ENCODE results near the gene BABAM2.

The BABAM2 gene

GRCh38 chr2:27888790-27889189 lies 1.7 kb upstream of the BABAM2 start:
- Histone ChIP-seq H3K9ac (ENCODE audit: low read length) (no peak overlapping the region), H3K36me3 (ENCODE audit: low read length) (no peaks in the 10 kb centered on the region), H3K4me2 (ENCODE audit: low read depth, low read length, poor library complexity, severe bottlenecking) (peak overlapping the region; percentile 87), H4K20me1 (ENCODE audit: low read depth, low read length) (no peaks in the 10 kb centered on the region), H3K27ac (ENCODE audit: low read depth, low read length) (no peak overlapping the region), H3K27me3 (ENCODE audit: low read length) (no peaks in the 10 kb centered on the region), H2AFZ (ENCODE audit: low read depth, low read length, severe bottlenecking) (no peak overlapping the region), H3K9me3 (ENCODE audit: insufficient read depth, low read length) (no peaks in the 10 kb centered on the region), H3K4me3 (ENCODE audit: insufficient read depth, low read length, poor library complexity, severe bottlenecking) (no peak overlapping the region), H3K9me2 (replicated peaks; ENCODE audit: insufficient read depth, low read length) (no peaks in the 10 kb centered on the region), H3K79me2 (ENCODE audit: insufficient read depth, low read length) (peaks cover 13% of the 10 kb centered on the region), H3F3A (ENCODE audit: insufficient read depth) (peaks cover 22% of the 10 kb centered on the region)
- TF ChIP-seq, protein P1, sequence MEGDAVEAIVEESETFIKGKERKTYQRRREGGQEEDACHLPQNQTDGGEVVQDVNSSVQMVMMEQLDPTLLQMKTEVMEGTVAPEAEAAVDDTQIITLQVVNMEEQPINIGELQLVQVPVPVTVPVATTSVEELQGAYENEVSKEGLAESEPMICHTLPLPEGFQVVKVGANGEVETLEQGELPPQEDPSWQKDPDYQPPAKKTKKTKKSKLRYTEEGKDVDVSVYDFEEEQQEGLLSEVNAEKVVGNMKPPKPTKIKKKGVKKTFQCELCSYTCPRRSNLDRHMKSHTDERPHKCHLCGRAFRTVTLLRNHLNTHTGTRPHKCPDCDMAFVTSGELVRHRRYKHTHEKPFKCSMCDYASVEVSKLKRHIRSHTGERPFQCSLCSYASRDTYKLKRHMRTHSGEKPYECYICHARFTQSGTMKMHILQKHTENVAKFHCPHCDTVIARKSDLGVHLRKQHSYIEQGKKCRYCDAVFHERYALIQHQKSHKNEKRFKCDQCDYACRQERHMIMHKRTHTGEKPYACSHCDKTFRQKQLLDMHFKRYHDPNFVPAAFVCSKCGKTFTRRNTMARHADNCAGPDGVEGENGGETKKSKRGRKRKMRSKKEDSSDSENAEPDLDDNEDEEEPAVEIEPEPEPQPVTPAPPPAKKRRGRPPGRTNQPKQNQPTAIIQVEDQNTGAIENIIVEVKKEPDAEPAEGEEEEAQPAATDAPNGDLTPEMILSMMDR (IDR thresholded peaks at IDR 0.05; ENCODE audit: insufficient read depth, low read length, poor library complexity, severe bottlenecking) = no peak
- no peak for TF ChIP-seq EZH2phosphoT487 (conservative IDR thresholded peaks at IDR 0.05; ENCODE audit: low read length)

- peak overlapping the region; percentile 77 for H3K9ac ChIP-seq (ENCODE audit: low read length)
- H4K20me1 ChIP-seq (ENCODE audit: low read depth, low read length) = no peaks in the 10 kb centered on the region
- H3K9me3 ChIP-seq (ENCODE audit: insufficient read depth, low read length) = no peaks in the 10 kb centered on the region
- H3K4me2 ChIP-seq (ENCODE audit: low read depth, low read length, poor library complexity, severe bottlenecking) = peak overlapping the region; percentile 87
- peaks cover 22% of the 10 kb centered on the region for H3F3A ChIP-seq (ENCODE audit: insufficient read depth)
- no peak for TF ChIP-seq EZH2phosphoT487 (conservative IDR thresholded peaks at IDR 0.05; ENCODE audit: low read length)
- TF ChIP-seq, protein P1 (IDR thresholded peaks at IDR 0.05; ENCODE audit: insufficient read depth, low read length, poor library complexity, severe bottlenecking) = no peak
- H3K36me3 ChIP-seq (ENCODE audit: low read length) = no peaks in the 10 kb centered on the region
- no peaks in the 10 kb centered on the region for H3K27me3 ChIP-seq (ENCODE audit: low read length)
- no peak overlapping the region for H3K27ac ChIP-seq (ENCODE audit: low read depth, low read length)
- no peaks in the 10 kb centered on the region for H3K9me2 ChIP-seq (replicated peaks; ENCODE audit: insufficient read depth, low read length)
- H2AFZ ChIP-seq (ENCODE audit: low read depth, low read length, severe bottlenecking) = peak overlapping the region; percentile 96
- H3K4me3 ChIP-seq (ENCODE audit: insufficient read depth, low read length, poor library complexity, severe bottlenecking) = peak overlapping the region; percentile 73
- H3K79me2 ChIP-seq (ENCODE audit: insufficient read depth, low read length) = peaks cover 13% of the 10 kb centered on the region
Measured at GRCh38 chr2:27889774-27890145, 769 bp upstream of the BABAM2 start.

- Histone ChIP-seq H3K27ac (ENCODE audit: low read depth, low read length) (peak overlapping the region; percentile 69), H3K36me3 (ENCODE audit: low read length) (no peaks in the 10 kb centered on the region), H3K9ac (ENCODE audit: low read length) (peak overlapping the region; percentile 77), H3K27me3 (ENCODE audit: low read length) (no peaks in the 10 kb centered on the region), H4K20me1 (ENCODE audit: low read depth, low read length) (no peaks in the 10 kb centered on the region), H3K9me2 (replicated peaks; ENCODE audit: insufficient read depth, low read length) (no peaks in the 10 kb centered on the region), H2AFZ (ENCODE audit: low read depth, low read length, severe bottlenecking) (peak overlapping the region; percentile 79), H3K4me2 (ENCODE audit: low read depth, low read length, poor library complexity, severe bottlenecking) (peak overlapping the region; percentile 56), H3F3A (ENCODE audit: insufficient read depth) (peaks cover 22% of the 10 kb centered on the region), H3K79me2 (ENCODE audit: insufficient read depth, low read length) (peaks cover 13% of the 10 kb centered on the region), H3K4me3 (ENCODE audit: insufficient read depth, low read length, poor library complexity, severe bottlenecking) (peak overlapping the region; percentile 73), H3K9me3 (ENCODE audit: insufficient read depth, low read length) (no peaks in the 10 kb centered on the region)
- TF ChIP-seq EZH2phosphoT487 (conservative IDR thresholded peaks at IDR 0.05; ENCODE audit: low read length) = no peak
- TF ChIP-seq, protein P1 (IDR thresholded peaks at IDR 0.05; ENCODE audit: insufficient read depth, low read length, poor library complexity, severe bottlenecking) = no peak
Measured at GRCh38 chr2:27890924-27891672, 569 bp downstream of the BABAM2 start.

Measured in SU-DHL-6 (cell line).